ENCODE data around the gene PTTG1IP. TPM values are rescaled to one million over a fixed set of nuclear protein-coding genes. Genes with fewer than 3 reads are reported as not detected.

PTTG1IP gene
- total RNA-seq, 2 experiments from 2014 or later = 38.9 to 58.1 TPM

DNA sequence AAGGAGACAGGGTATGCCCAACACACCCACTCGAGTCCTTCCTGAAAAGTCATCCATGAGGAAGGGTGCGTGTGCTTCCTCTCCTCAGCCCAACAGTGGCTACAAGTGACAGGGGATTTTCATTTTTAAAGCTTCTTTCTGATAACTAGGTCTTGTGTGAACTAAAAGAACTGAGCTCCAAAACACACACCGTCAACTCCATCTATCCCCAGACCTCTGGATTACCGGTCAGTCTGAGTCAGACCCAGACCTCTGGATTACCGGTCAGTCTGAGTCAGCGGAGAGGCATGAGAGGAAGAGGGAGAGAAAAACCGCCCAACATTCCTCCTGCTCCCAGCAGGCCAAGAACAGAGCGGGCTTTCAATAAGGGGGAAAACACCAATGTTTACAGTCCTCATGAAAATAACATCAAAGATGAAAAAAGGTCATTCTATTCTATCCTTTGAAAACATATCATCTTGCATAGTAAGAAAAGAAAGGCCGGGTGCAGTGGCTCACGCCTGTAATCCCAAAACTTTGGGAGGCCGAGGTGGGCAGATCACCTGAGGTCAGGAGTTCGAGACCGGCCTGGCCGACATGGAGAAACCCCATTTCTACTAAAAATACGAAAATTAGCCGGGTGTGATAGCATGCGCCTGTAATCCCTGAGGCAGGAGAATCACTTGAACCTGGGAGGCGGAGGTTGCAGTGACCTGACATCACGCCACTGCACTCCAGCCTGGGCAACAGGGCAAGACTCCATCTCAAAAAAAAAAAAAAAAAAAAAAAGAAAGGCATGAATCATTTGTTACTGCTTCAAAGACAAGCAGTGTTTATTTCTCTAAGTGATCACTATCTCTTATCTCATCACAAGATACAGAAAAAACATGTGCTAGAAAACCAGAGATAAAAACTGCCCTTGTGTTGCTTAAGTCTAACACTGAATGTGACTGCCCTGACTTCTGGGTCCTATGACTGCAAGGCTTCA lies 3.4 kb downstream of the PTTG1IP start:
- Histone ChIP-seq H2AFZ (ENCODE audit: low read length) (no peak overlapping the region), H3K4me3 (ENCODE audit: low read depth, low read length, poor library complexity, severe bottlenecking) (no peak overlapping the region), H3K9me3 (ENCODE audit: low read length) (no peaks in the 10 kb centered on the region), H3K4me1 (ENCODE audit: insufficient read depth, low read length, poor library complexity, severe bottlenecking) (peaks cover 35% of the 10 kb centered on the region), H3K79me2 (ENCODE audit: insufficient read depth, low read depth, low read length) (peaks cover 34% of the 10 kb centered on the region; the same call in 1 of the 2 replicates), H3K4me2 (ENCODE audit: low read length) (no peak overlapping the region), H4K20me1 (ENCODE audit: insufficient read depth, low read length) (peaks cover 12% of the 10 kb centered on the region; the same call in 1 of the 2 replicates), H3K36me3 (ENCODE audit: insufficient read depth, low read length) (peaks cover 5% of the 10 kb centered on the region; the same call in 1 of the 2 replicates), H3K27ac (ENCODE audit: low read depth, low read length, poor library complexity, severe bottlenecking) (no peak overlapping the region), H3K9me2 (ENCODE audit: insufficient read depth, low read length) (no peaks in the 10 kb centered on the region)
- CTCF ChIA-PET (ENCODE audit: unreplicated experiment) = no interaction called here
- DNase-seq (ENCODE audit: low spot score) = no peak
- intact Hi-C loops (cut with micrococcal nuclease; ENCODE audit: unreplicated experiment) = no loop called here
- BruUV-seq (replicated peaks) = TSS peak; percentile 36
- POLR2A ChIA-PET = no interaction called here
- TF ChIP-seq, protein P1, sequence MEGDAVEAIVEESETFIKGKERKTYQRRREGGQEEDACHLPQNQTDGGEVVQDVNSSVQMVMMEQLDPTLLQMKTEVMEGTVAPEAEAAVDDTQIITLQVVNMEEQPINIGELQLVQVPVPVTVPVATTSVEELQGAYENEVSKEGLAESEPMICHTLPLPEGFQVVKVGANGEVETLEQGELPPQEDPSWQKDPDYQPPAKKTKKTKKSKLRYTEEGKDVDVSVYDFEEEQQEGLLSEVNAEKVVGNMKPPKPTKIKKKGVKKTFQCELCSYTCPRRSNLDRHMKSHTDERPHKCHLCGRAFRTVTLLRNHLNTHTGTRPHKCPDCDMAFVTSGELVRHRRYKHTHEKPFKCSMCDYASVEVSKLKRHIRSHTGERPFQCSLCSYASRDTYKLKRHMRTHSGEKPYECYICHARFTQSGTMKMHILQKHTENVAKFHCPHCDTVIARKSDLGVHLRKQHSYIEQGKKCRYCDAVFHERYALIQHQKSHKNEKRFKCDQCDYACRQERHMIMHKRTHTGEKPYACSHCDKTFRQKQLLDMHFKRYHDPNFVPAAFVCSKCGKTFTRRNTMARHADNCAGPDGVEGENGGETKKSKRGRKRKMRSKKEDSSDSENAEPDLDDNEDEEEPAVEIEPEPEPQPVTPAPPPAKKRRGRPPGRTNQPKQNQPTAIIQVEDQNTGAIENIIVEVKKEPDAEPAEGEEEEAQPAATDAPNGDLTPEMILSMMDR (conservative IDR thresholded peaks at IDR 0.05; ENCODE audit: low read length) = no peak
- TF ChIP-seq EZH2phosphoT487 (IDR thresholded peaks at IDR 0.05; ENCODE audit: borderline replicate concordance, low read depth, low read length) = no peak

DNA sequence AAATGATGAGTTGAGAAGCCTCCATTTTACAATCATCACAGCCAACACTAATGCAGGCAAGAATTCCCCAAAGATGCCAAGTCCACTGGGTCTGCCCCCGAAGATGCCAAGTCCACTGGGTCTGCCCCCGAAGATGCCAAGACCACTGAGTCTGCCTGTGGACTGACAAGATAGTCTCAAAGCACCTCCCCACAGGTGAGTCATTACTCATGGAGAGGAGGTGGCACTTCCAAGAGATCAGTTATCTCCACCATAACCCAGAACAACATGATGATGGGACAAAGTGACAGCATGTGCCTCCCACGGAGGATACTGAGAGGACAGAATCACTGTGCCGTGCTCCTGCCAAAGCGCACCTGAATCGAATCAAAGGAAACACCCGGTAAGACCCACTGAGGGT lies 4.8 kb downstream of the PTTG1IP start:
- no peak overlapping the region for H2AFZ ChIP-seq (ENCODE audit: low read length)
- peaks cover 12% of the 10 kb centered on the region; the same call in 1 of the 2 replicates for H4K20me1 ChIP-seq (ENCODE audit: insufficient read depth, low read length)
- intact Hi-C loops (cut with micrococcal nuclease; ENCODE audit: unreplicated experiment) = no loop called here
- H3K36me3 ChIP-seq (ENCODE audit: insufficient read depth, low read length) = peaks cover 11% of the 10 kb centered on the region; the same call in 1 of the 2 replicates
- POLR2A ChIA-PET = no interaction called here
- H3K4me1 ChIP-seq (ENCODE audit: insufficient read depth, low read length, poor library complexity, severe bottlenecking) = peaks cover 23% of the 10 kb centered on the region
- CTCF ChIA-PET (ENCODE audit: unreplicated experiment) = no interaction called here
- H3K9me2 ChIP-seq (ENCODE audit: insufficient read depth, low read length) = no peaks in the 10 kb centered on the region
- no peak for DNase-seq (ENCODE audit: low spot score)
- no peak for TF ChIP-seq EZH2phosphoT487 (IDR thresholded peaks at IDR 0.05; ENCODE audit: borderline replicate concordance, low read depth, low read length)
- TF ChIP-seq, protein P1 (conservative IDR thresholded peaks at IDR 0.05; ENCODE audit: low read length) = no peak
- no peak overlapping the region for H3K4me2 ChIP-seq (ENCODE audit: low read length)
- H3K79me2 ChIP-seq (ENCODE audit: insufficient read depth, low read depth, low read length) = peaks cover 34% of the 10 kb centered on the region; the same call in 1 of the 2 replicates
- no peaks in the 10 kb centered on the region for H3K9me3 ChIP-seq (ENCODE audit: low read length)
- BruUV-seq (replicated peaks) = no TSS peak
- H3K27ac ChIP-seq (ENCODE audit: low read depth, low read length, poor library complexity, severe bottlenecking) = no peak overlapping the region
- no peak overlapping the region for H3K4me3 ChIP-seq (ENCODE audit: low read depth, low read length, poor library complexity, severe bottlenecking)

All from OCI-LY7 (cell line).